ENCODE results near the gene NME1. TPM values are rescaled to one million over a fixed set of nuclear protein-coding genes. Genes with fewer than 3 reads are reported as not detected.

The NME1 gene
- total and polyA plus RNA-seq, 10 of the 15 experiments (the other 5 are each of a cell fraction or from before 2014, with no cell fraction given) = 273 to 1,362 (median 455) TPM

DNA sequence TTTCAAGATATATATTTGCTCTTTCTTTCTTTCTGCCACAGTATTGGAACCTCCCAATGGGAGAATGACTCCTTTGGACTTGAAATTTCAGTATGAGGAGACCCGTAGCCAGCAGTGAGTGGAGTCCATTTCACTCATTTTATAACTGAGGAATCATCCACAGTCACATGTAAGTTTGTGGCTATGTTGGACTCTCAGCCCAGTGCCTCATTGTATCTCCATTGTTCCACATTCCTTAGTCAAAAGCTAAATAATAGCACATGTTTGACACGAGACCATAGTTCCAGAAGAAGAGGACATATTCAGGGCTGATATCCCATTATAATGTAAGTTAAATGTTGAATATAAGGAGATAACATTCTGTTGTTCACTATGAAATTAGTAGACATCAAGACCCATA lies 20.0 kb upstream of the NME1 start (continued):
- TF ChIP-seq, protein P1, sequence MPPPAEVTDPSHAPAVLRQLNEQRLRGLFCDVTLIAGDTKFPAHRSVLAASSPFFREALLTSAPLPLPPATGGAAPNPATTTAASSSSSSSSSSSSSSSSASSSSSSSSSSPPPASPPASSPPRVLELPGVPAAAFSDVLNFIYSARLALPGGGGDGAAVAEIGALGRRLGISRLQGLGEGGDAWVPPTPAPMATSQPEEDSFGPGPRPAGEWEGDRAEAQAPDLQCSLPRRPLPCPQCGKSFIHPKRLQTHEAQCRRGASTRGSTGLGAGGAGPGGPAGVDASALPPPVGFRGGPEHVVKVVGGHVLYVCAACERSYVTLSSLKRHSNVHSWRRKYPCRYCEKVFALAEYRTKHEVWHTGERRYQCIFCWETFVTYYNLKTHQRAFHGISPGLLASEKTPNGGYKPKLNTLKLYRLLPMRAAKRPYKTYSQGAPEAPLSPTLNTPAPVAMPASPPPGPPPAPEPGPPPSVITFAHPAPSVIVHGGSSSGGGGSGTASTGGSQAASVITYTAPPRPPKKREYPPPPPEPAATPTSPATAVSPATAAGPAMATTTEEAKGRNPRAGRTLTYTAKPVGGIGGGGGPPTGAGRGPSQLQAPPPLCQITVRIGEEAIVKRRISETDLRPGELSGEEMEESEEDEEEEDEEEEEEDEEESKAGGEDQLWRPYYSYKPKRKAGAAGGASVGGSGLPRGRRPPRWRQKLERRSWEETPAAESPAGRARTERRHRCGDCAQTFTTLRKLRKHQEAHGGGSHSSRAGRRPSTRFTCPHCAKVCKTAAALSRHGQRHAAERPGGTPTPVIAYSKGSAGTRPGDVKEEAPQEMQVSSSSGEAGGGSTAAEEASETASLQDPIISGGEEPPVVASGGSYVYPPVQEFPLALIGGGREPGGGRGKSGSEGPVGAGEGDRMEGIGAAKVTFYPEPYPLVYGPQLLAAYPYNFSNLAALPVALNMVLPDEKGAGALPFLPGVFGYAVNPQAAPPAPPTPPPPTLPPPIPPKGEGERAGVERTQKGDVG (CRISPR knock-in tag; IDR thresholded peaks at IDR 0.05) = no peak
- TF ChIP-seq MTA2 (IDR thresholded peaks at IDR 0.05; ENCODE audit: low read depth) = no peak

DNA sequence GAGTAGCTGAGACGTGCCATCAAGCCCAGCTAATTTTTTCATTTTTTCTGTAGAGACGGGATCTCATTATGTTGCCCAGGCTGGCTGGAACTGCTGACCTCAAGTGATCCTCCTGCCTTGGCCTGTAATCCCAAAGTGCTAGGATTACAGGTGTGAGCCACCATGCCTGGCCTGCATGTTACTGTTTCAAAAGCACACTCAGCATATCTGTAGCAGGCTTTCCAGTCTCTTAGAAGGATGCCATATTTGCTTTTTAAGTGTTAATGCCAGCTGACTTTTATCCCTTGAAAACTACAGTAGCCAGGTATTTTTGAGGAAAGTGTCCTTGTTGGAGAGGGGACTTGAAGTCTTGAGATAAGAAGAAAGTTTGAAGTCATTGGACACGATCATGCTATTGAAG lies 17.4 kb upstream of the NME1 start:
- no peak overlapping the region for H2AFZ ChIP-seq (ENCODE audit: control insufficient read depth, low read depth, low read length)
- WGBS (ENCODE audit: insufficient coverage, insufficient replicate concordance, low lambda C conversion rate, missing lambda C conversion rate) = 64% methylated on average over 3 of the region's 3 CpGs
- intact Hi-C loops (cut with micrococcal nuclease; ENCODE audit: unreplicated experiment) = no loop called here
- no peaks in the 10 kb centered on the region for H4K20me1 ChIP-seq (ENCODE audit: control insufficient read depth, insufficient read depth)
- ChIA-PET RAD21 (ENCODE audit: unreplicated experiment) (interaction anchor here (1.0 kb wide), 1 partner anchor 17 kb away, joined by 3 read pairs; the partner anchor contains the start of gene NME1), POLR2A (interaction anchor here (0.5 to 1.6 kb wide), 3 partner anchors 13 to 62 kb away, joined by 3 to 8 read pairs (median 3); no protein-coding TSS in a partner anchor), CTCF (interaction anchor here (0.6 to 1.6 kb wide), 5 partner anchors 11 to 89 kb away, joined by 3 to 6 read pairs (median 3); partner anchors contain the start of gene NME1), SMC1A (ENCODE audit: uncharacterized antibody, unreplicated experiment) (interaction anchor here (0.8 to 1.5 kb wide), 2 partner anchors 17 to 48 kb away, joined by 3 to 5 read pairs; partner anchors contain the start of gene NME1)
- no peak overlapping the region for H3K9ac ChIP-seq (ENCODE audit: control insufficient read depth, insufficient read depth, low read length)
- TF ChIP-seq FOXK2 (IDR thresholded peaks at IDR 0.05) (no peak), JUND (IDR thresholded peaks at IDR 0.05; ENCODE audit: low read depth, low read length) (no peak), SREBF1 (IDR thresholded peaks at IDR 0.05; ENCODE audit: low read length) (no peak), FOS (IDR thresholded peaks at IDR 0.05; ENCODE audit: borderline replicate concordance, extremely low read depth, insufficient read length) (no peak)
- no peaks in the 10 kb centered on the region; the same call in 1 of the 3 replicates for H3K9me3 ChIP-seq (replicated peaks; ENCODE audit: control insufficient read depth, insufficient read depth, low read length)
- peaks cover 13% of the 10 kb centered on the region for H3K4me1 ChIP-seq (ENCODE audit: control insufficient read depth, insufficient read depth, low read length)
- H3K27ac ChIP-seq (ENCODE audit: control insufficient read depth, insufficient read depth) = no peak overlapping the region
- BruUV-seq (replicated peaks) = no TSS peak
- no peak overlapping the region for H3K4me2 ChIP-seq (ENCODE audit: control insufficient read depth, insufficient read depth)
- FAIRE-seq (no peak), ATAC-seq (no peak), DNase-seq (ENCODE audit: low read depth, low spot score) (no peak)
- no peaks in the 10 kb centered on the region for H3K27me3 ChIP-seq (replicated peaks in 1 of 2; ENCODE audit: control insufficient read depth in 2 of 2, insufficient read depth in 2 of 2, low read length in 1 of 2)
- no peaks in the 10 kb centered on the region for H3K79me2 ChIP-seq (ENCODE audit: control insufficient read depth, insufficient read depth, low read length)
- H3K36me3 ChIP-seq (ENCODE audit: control insufficient read depth in 2 of 2, insufficient read depth in 2 of 2, low read length in 1 of 2) = no peaks in the 10 kb centered on the region
- no peak overlapping the region for H3K4me3 ChIP-seq
- in situ Hi-C loops (cut with MboI) = no loop called here

Measured in GM12878 (cell line).